ENCODE results near the gene ZBTB22.

DNA sequence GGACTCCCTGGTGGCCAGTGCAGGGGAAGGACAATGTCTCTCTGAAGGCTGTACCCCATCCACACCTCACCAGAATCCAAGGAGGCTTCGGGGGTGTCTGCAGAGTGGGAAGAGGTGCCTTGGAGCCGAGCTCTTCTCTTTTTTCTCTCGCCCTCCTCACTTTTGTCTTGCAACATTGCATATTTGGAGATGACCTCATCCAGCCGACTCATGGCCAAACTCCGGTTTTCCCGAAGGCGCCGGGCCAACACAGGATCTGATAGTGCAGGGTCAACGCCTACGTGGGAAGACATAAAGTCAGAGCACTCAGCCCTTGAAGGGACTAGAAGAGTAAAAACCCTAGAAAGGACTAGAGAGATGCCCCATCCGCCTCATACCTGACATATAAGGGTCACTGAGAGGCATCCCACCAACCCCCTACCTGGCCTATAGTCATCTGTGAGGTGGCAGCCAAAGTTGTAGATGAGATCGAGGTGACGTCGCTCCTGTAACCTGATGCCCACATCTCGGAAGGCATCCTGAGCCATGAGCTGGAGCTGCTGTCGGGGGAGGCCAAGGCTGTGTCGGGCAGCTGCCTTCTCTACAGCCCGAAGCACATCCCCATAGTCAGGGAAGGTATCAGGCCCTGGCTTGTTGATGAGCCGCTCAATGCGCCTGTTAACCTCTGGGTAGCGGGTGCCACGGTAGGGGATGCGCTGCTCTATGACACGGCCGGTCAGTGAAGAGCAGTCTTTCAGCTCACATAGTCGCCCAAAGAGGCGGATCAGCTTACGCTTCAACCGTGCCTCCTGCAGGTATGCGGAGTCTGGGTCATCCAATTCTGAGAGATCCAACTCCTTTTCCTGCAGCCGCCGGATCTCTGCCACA, 3.0 kb upstream of the ZBTB22 start:
- TF ChIP-seq GABPA (IDR thresholded peaks at IDR 0.05 in 1 of 2, conservative IDR thresholded peaks at IDR 0.05 in 1 of 2) (peak in 1 of 2 donors; percentile 7), JUND (IDR thresholded peaks at IDR 0.05) (peak; percentile 86 to 96), SP1 (IDR thresholded peaks at IDR 0.05) (no peak), RAD21 (IDR thresholded peaks at IDR 0.05) (no peak), YY1 (IDR thresholded peaks at IDR 0.05) (no peak), RXRA (IDR thresholded peaks at IDR 0.05) (no peak), EGR1 (IDR thresholded peaks at IDR 0.05; ENCODE audit: low read depth in 2 of 2) (no peak), HNF4A (conservative IDR thresholded peaks at IDR 0.05) (peak; percentile 13 to 29), HNF4G (IDR thresholded peaks at IDR 0.05) (no peak)
- TF ChIP-seq, protein P1, sequence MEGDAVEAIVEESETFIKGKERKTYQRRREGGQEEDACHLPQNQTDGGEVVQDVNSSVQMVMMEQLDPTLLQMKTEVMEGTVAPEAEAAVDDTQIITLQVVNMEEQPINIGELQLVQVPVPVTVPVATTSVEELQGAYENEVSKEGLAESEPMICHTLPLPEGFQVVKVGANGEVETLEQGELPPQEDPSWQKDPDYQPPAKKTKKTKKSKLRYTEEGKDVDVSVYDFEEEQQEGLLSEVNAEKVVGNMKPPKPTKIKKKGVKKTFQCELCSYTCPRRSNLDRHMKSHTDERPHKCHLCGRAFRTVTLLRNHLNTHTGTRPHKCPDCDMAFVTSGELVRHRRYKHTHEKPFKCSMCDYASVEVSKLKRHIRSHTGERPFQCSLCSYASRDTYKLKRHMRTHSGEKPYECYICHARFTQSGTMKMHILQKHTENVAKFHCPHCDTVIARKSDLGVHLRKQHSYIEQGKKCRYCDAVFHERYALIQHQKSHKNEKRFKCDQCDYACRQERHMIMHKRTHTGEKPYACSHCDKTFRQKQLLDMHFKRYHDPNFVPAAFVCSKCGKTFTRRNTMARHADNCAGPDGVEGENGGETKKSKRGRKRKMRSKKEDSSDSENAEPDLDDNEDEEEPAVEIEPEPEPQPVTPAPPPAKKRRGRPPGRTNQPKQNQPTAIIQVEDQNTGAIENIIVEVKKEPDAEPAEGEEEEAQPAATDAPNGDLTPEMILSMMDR (IDR thresholded peaks at IDR 0.05; ENCODE audit: low read depth, low read length, missing input control), result no peak
- TF ChIP-seq, protein P2, sequence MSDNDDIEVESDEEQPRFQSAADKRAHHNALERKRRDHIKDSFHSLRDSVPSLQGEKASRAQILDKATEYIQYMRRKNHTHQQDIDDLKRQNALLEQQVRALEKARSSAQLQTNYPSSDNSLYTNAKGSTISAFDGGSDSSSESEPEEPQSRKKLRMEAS (IDR thresholded peaks at IDR 0.05), result no peak
- TF ChIP-seq, protein P3, sequence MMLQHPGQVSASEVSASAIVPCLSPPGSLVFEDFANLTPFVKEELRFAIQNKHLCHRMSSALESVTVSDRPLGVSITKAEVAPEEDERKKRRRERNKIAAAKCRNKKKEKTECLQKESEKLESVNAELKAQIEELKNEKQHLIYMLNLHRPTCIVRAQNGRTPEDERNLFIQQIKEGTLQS (IDR thresholded peaks at IDR 0.05), result peak; percentile 59
- TF ChIP-seq, protein P4, sequence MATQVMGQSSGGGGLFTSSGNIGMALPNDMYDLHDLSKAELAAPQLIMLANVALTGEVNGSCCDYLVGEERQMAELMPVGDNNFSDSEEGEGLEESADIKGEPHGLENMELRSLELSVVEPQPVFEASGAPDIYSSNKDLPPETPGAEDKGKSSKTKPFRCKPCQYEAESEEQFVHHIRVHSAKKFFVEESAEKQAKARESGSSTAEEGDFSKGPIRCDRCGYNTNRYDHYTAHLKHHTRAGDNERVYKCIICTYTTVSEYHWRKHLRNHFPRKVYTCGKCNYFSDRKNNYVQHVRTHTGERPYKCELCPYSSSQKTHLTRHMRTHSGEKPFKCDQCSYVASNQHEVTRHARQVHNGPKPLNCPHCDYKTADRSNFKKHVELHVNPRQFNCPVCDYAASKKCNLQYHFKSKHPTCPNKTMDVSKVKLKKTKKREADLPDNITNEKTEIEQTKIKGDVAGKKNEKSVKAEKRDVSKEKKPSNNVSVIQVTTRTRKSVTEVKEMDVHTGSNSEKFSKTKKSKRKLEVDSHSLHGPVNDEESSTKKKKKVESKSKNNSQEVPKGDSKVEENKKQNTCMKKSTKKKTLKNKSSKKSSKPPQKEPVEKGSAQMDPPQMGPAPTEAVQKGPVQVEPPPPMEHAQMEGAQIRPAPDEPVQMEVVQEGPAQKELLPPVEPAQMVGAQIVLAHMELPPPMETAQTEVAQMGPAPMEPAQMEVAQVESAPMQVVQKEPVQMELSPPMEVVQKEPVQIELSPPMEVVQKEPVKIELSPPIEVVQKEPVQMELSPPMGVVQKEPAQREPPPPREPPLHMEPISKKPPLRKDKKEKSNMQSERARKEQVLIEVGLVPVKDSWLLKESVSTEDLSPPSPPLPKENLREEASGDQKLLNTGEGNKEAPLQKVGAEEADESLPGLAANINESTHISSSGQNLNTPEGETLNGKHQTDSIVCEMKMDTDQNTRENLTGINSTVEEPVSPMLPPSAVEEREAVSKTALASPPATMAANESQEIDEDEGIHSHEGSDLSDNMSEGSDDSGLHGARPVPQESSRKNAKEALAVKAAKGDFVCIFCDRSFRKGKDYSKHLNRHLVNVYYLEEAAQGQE (IDR thresholded peaks at IDR 0.05), result no peak
- TF ChIP-seq, protein P5, sequence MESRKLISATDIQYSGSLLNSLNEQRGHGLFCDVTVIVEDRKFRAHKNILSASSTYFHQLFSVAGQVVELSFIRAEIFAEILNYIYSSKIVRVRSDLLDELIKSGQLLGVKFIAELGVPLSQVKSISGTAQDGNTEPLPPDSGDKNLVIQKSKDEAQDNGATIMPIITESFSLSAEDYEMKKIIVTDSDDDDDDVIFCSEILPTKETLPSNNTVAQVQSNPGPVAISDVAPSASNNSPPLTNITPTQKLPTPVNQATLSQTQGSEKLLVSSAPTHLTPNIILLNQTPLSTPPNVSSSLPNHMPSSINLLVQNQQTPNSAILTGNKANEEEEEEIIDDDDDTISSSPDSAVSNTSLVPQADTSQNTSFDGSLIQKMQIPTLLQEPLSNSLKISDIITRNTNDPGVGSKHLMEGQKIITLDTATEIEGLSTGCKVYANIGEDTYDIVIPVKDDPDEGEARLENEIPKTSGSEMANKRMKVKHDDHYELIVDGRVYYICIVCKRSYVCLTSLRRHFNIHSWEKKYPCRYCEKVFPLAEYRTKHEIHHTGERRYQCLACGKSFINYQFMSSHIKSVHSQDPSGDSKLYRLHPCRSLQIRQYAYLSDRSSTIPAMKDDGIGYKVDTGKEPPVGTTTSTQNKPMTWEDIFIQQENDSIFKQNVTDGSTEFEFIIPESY (IDR thresholded peaks at IDR 0.05), result no peak

Measured in liver (tissue), 3 donors.